Activated CD8-positive, alpha-beta T cell treated with anti-CD3 and anti-CD28 coated beads for 36 hours (primary cell): ENCODE results near the gene HHLA2. TPM values are rescaled to one million over a fixed set of nuclear protein-coding genes. Genes with fewer than 3 reads are reported as not detected.

Source experiments
- total RNA-seq, 2 experiments: library from RNA; stranded (reverse); gene quantifications; one replicate each; pipeline ENCODE4 v1.2.3, GENCODE V29; 2021

The HHLA2 gene
- total RNA-seq, 2 experiments from 2014 or later, result 1.7 to 2.2 TPM

Other genes with a start within 250 kb of the HHLA2 start
- gene CD47, start 205.5 kb upstream of the HHLA2 start, total RNA-seq, result 10 to 100 TPM; 88.7 to 91.6 TPM
- 10 to 100 TPM; 30.9 to 35.3 TPM for gene IFT57, start 74.1 kb upstream of the HHLA2 start, total RNA-seq
- under 1 TPM; 0.07 to 0.09 TPM for gene MYH15, start 214.0 kb downstream of the HHLA2 start, total RNA-seq